NB4 (cell line): ENCODE measurements around the gene GATA5.

Source experiments
- DNase-seq: peaks from one replicate; pipeline ENCODE4 v3.0.0; 2010; ENCODE audit warnings: low read depth
- H3K4me3 ChIP-seq: one replicate; pipeline ENCODE4 v1.5.1; 2011; ENCODE audit warnings: mild to moderate bottlenecking, low read depth, low read length, moderate library complexity
- CTCF ChIP-seq: IDR thresholded peaks from one replicate; pipeline ENCODE4 v1.5.1; 2012; ENCODE audit warnings: low read depth, low read length
- MYC ChIP-seq: IDR thresholded peaks from 2 replicates; pipeline ENCODE4 v1.6.1; 2011; ENCODE audit warnings: low read depth, low read length
- POLR2A ChIP-seq: IDR thresholded peaks from 2 replicates; pipeline ENCODE4 v1.6.1; 2011; ENCODE audit warnings: mild to moderate bottlenecking; ENCODE audit not compliant: insufficient read length; ENCODE audit errors: extremely low read depth
- TF ChIP-seq, protein P1 (sequence below): IDR thresholded peaks from 2 replicates; pipeline ENCODE4 v1.6.1; 2011; ENCODE audit warnings: low read depth, low read length

GATA5 gene

GRCh38 chr20:62483613-62484458 lies 8.0 kb upstream of the GATA5 start:
- no peak overlapping the region for H3K4me3 ChIP-seq
- no peak for DNase-seq
- TF ChIP-seq POLR2A: no peak
- TF ChIP-seq, protein P1, sequence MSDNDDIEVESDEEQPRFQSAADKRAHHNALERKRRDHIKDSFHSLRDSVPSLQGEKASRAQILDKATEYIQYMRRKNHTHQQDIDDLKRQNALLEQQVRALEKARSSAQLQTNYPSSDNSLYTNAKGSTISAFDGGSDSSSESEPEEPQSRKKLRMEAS: no peak
- TF ChIP-seq MYC: no peak
- TF ChIP-seq CTCF: no peak

GRCh38 chr20:62482974-62483373 lies 7.2 kb upstream of the GATA5 start:
- no peak for DNase-seq
- H3K4me3 ChIP-seq: no peak overlapping the region
- TF ChIP-seq MYC: no peak
- TF ChIP-seq, protein P1: no peak
- TF ChIP-seq POLR2A: no peak
- TF ChIP-seq CTCF: no peak

DNA sequence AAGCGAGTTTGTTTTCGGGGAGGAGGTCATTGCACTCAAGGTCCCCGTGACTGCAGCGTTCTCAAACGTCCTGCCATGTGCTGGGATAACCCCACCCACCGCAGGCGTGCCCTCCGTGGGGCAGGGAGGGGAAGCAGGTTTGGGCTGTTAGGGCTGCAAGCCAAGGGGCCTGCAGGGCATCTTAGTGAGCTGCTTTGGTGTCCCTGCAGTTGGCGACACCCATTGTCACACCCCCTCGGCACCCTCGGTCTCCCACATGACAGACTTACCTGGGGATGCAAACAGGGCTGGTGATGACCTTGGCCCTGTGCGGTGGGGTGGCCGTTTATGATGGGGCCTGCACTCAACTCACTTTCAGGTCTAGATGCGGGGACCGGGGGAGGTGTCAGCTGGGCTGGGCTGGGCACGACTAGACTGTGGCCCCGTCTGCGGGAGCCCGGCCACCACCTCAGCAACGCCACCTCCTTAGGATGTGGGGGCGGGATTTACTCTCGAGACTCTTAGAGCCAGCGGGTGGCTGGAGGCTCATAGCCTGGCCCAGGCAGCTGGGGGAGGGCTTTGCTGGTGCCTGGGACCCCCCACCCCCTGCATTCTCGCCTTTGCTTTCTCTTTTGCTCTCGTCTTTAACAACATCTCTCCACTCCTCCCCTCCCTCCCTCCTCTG lies 6.5 kb upstream of the GATA5 start:
- TF ChIP-seq MYC (no peak), CTCF (no peak), POLR2A (no peak)
- TF ChIP-seq, protein P1: no peak
- H3K4me3 ChIP-seq: no peak overlapping the region

GRCh38 chr20:62481425-62482145 lies 5.8 kb upstream of the GATA5 start:
- TF ChIP-seq MYC (no peak), CTCF (no peak), POLR2A (no peak)
- TF ChIP-seq, protein P1: no peak
- DNase-seq: no peak
- H3K4me3 ChIP-seq: no peak overlapping the region

More for the DNA sequence above, 6.5 kb upstream of the GATA5 start:
- DNase-seq: no peak

DNA sequence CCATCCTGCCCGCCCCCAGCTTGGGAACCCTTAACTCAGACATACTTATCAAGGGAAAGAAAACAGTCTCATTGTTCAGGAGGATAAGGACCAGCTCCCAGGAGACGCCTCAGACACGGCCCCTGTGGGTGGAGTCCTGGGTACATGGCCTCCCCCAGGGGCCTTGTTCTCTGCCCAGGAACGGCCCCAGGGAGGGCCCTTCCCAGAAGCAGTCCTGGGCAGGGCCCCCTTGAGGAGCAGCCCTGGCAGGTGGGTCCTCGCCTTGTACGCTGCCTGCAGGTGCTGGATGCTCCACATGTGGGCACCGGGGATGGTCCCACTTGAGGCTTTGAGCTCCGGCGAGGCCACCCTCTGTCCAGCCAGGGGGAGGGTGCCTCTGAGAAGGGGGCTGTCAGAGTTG lies 4.5 kb upstream of the GATA5 start:
- peak; percentile 33 for DNase-seq
- no peak for TF ChIP-seq POLR2A
- no peak for TF ChIP-seq CTCF
- no peak for TF ChIP-seq MYC
- TF ChIP-seq, protein P1: no peak
- no peak overlapping the region for H3K4me3 ChIP-seq
